Measurements from ENCODE around the gene PIWIL4.
"Not testable (repeated sequence)": the region's sequence is repeated elsewhere in the genome, so short reads cannot be mapped to it uniquely, and the experiment has no call there.

The PIWIL4 gene

GRCh38 chr11:94603587-94603986 is 36.4 kb downstream of the PIWIL4 start:
- DNase-seq (ENCODE audit: low read depth) = no peak
- H3K4me3 ChIP-seq (ENCODE audit: low read depth, low read length) = no peak overlapping the region
- no peak for TF ChIP-seq CTCF (conservative IDR thresholded peaks at IDR 0.05; ENCODE audit: low read depth, low read length)

DNA sequence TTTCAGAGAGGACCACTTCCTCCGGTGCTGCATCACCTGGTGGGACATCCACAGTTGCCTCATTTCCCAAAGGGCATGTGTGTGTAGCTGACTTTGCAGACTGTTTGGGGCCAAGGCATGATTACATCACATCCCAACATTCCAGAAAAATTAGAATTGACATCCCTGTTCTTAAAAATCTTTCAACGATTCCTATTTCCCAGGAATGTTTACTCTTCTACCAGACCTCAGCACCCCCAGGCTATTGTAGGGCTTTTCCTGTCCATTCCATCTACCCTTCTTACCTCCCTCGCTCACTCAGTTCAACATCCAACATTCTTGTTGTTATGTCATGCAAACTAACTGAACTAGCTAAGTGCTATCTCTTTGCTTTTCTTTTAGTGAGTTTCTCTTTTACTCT is 37.3 kb downstream of the PIWIL4 start:
- no peak for DNase-seq (ENCODE audit: low read depth)
- TF ChIP-seq CTCF (conservative IDR thresholded peaks at IDR 0.05; ENCODE audit: low read depth, low read length) = no peak
- H3K4me3 ChIP-seq (ENCODE audit: low read depth, low read length) = no peak overlapping the region

GRCh38 chr11:94613120-94613519 is 46.0 kb downstream of the PIWIL4 start:
- DNase-seq (ENCODE audit: low read depth) = no peak
- TF ChIP-seq CTCF (conservative IDR thresholded peaks at IDR 0.05; ENCODE audit: low read depth, low read length) = no peak
- H3K4me3 ChIP-seq (ENCODE audit: low read depth, low read length) = no peak overlapping the region

GRCh38 chr11:94623120-94623735 is 56.1 kb downstream of the PIWIL4 start:
- no peak overlapping the region for H3K4me3 ChIP-seq (ENCODE audit: low read depth, low read length)
- peak; percentile 92 for DNase-seq (ENCODE audit: low read depth)
- peak; percentile 89 for TF ChIP-seq CTCF (conservative IDR thresholded peaks at IDR 0.05; ENCODE audit: low read depth, low read length)

GRCh38 chr11:94625422-94625821 is 58.3 kb downstream of the PIWIL4 start:
- H3K4me3 ChIP-seq (ENCODE audit: low read depth, low read length); DNase-seq (ENCODE audit: low read depth): not testable (repeated sequence)

GRCh38 chr11:94627003-94627560 is 59.9 kb downstream of the PIWIL4 start:
- not testable (repeated sequence) for H3K4me3 ChIP-seq (ENCODE audit: low read depth, low read length); DNase-seq (ENCODE audit: low read depth)

- TF ChIP-seq CTCF (conservative IDR thresholded peaks at IDR 0.05; ENCODE audit: low read depth, low read length) = no peak
- H3K4me3 ChIP-seq (ENCODE audit: low read depth, low read length) = no peak overlapping the region
- DNase-seq (ENCODE audit: low read depth) = no peak
Observed at GRCh38 chr11:94629741-94630140, 62.6 kb downstream of the PIWIL4 start.

GRCh38 chr11:94630221-94630620 is 63.1 kb downstream of the PIWIL4 start:
- no peak overlapping the region for H3K4me3 ChIP-seq (ENCODE audit: low read depth, low read length)
- no peak for TF ChIP-seq CTCF (conservative IDR thresholded peaks at IDR 0.05; ENCODE audit: low read depth, low read length)
- DNase-seq (ENCODE audit: low read depth) = no peak
